Heart left ventricle (tissue), 13 donors: Measurements from ENCODE around the gene POP5.

Experiments
- CTCF ChIP-seq, 12 donors: fragments of 200-600 bp; sonication (generic) in 4 of 12; IDR thresholded peaks; one replicate each; pipeline versions ENCODE4 v1.5.0 to v1.8.0; 2018 to 2022; ENCODE audit warnings: antibody characterized with exemption in 12 of 12, mild to moderate bottlenecking in 5 of 12
- POLR2A ChIP-seq, 2 donors: fragments of 450-650 bp; IDR thresholded peaks; one replicate each; pipeline ENCODE4 v1.6.1; 2017; ENCODE audit warnings: antibody characterized with exemption in 2 of 2, mild to moderate bottlenecking in 2 of 2, moderate library complexity in 2 of 2
- donor health status: ischemic (EF 13 %, LVEDD 7.1; RV severe dilation, severe dysfunction).
- donor health status: DM: no; HTN: yes; CAD: no.
- donor health status: DM: no; HTN: no; CAD: no.
- donor health status: ischemic (EF 25% LVEDD 6.9; RV normal size, moderate dysfunction).
- donor health status: ischemic (EF 25% LVEDD 5.7; RV mildly dilated, moderate dysfunction).
- donor health status: ischemic (EF 35%, LVEDD 5.7; RV mildly dilated, moderate dysfunction).
- donor health status: nonischemic (EF 11% LVEDD 7.7; RV severe dilation, severe dysfunction).
- donor health status: DM: yes; HTN: yes; CAD: no.
- donor health status: PGD.
- donor health status: ischemic (EF 29% LVEDD 5.4; RV normal size, mild dysfunction).
- donor health status: nonischemic (EF 23%, LVEDD 6.1; RV moderate dilation, normal function).

- TF ChIP-seq CTCF (IDR thresholded peaks at IDR 0.05) (no peak), POLR2A (IDR thresholded peaks at IDR 0.05) (no peak)
These were observed 36.5 kb downstream of the POP5 start for GRCh38 chr12:120544691-120545090.
